ENCODE measurements around the gene PI16. TPM values are rescaled to one million over a fixed set of nuclear protein-coding genes. Genes with fewer than 3 reads are reported as not detected.

The PI16 gene
- total and polyA plus RNA-seq, 2 donors (not counting 1 experiment from before 2014, with no cell fraction given) = 1.4 to 7.4 TPM

DNA sequence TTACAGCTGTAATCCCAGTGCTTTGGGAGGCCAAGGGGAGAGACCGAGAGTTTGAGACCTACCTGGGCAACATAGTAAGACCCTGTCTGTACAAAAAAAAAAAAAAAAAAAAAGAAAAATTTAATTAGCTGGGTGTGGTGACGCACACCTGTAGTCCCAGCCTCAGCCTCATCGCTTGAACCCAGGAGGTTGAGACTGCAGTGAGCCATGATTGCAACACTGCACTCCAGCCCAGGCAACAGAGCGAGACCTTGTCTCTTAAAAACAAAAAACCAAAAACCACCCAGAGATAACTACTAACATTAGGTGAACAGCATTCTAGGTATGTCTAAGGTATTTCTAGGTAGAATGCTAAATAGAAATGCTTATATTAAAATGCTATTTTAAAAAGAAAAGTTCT is 21.0 kb upstream of the PI16 start:
- DNase-seq (no peak), ATAC-seq (ENCODE audit: low read depth) (no peak)
- intact Hi-C loops (cut with micrococcal nuclease) = no loop called here
- Histone ChIP-seq H3K27me3 (replicated peaks in 1 of 4; ENCODE audit: control extremely low read depth in 1 of 4, control insufficient read depth in 3 of 4, insufficient read depth in 4 of 4, low read length in 3 of 4) (no peaks in the 10 kb centered on the region), H3K4me2 (replicated peaks; ENCODE audit: low read depth, low read length, poor library complexity, severe bottlenecking) (no peak overlapping the region), H3K27ac (ENCODE audit: low read length in 2 of 2) (no peak overlapping the region), H3K9me3 (ENCODE audit: control extremely low read depth in 1 of 3, control insufficient read depth in 2 of 3, insufficient read depth in 1 of 3, low read length in 2 of 3) (no peaks in the 10 kb centered on the region), H3K4me1 (ENCODE audit: control insufficient read depth in 2 of 2, insufficient read depth in 2 of 2, low read length in 2 of 2) (no peaks in the 10 kb centered on the region), H4K20me1 (ENCODE audit: control insufficient read depth, insufficient read depth, low read length, poor library complexity, severe bottlenecking) (no peaks in the 10 kb centered on the region), H3K36me3 (replicated peaks in 1 of 2; ENCODE audit: control extremely low read depth in 1 of 2, control insufficient read depth in 1 of 2, extremely low read depth in 1 of 2, insufficient read depth in 2 of 2, low read length in 1 of 2) (no peaks in the 10 kb centered on the region), H2AFZ (ENCODE audit: insufficient read depth, low read depth, low read length, poor library complexity, severe bottlenecking) (no peak overlapping the region), H3K9ac (ENCODE audit: low read length) (no peak overlapping the region), H3K4me3 (ENCODE audit: control extremely low read depth in 1 of 5, extremely low read depth in 1 of 5, insufficient read depth in 1 of 5, low read depth in 2 of 5, low read length in 4 of 5) (no peak overlapping the region), H3K79me2 (ENCODE audit: control insufficient read depth, insufficient read depth, low read length) (no peaks in the 10 kb centered on the region)
- no peaks in the 10 kb centered on the region for H3K4me1 Mint-ChIP-seq
- WGBS (ENCODE audit: insufficient coverage) = no CpG with 5 or more reads among the region's 4 CpGs
- ChIA-PET POLR2A (no interaction called here), CTCF (interaction anchor here (0.9 to 1.2 kb wide), 3 partner anchors 18 to 276 kb away, joined by 3 to 5 read pairs (median 3); no protein-coding TSS in a partner anchor)
- H3K27me3 Mint-ChIP-seq = no peaks in the 10 kb centered on the region
- H3K9me3 Mint-ChIP-seq (ENCODE audit: insufficient read depth) = no peaks in the 10 kb centered on the region
- no peak overlapping the region for H3K4me3 Mint-ChIP-seq
- no peak for TF ChIP-seq EZH2 (IDR thresholded peaks at IDR 0.05; ENCODE audit: borderline replicate concordance, insufficient read depth, low read depth, low read length, poor library complexity, severe bottlenecking)
- TF ChIP-seq CTCF (IDR thresholded peaks at IDR 0.05) = no peak
- no peak overlapping the region for H3K27ac Mint-ChIP-seq

GRCh38 chr6:36934901-36935300 is 19.6 kb upstream of the PI16 start:
- CTCF ChIA-PET = interaction anchor here (1.3 kb wide), 1 partner anchor 83 kb away, joined by 5 read pairs; no protein-coding TSS in a partner anchor
- intact Hi-C loops (cut with micrococcal nuclease) = no loop called here
- no peak overlapping the region for H3K4me3 Mint-ChIP-seq

More at GRCh38 chr6:36934901-36935300, 19.6 kb upstream of the PI16 start:
- no peak overlapping the region for H3K27ac Mint-ChIP-seq
- Histone ChIP-seq H3K27ac (ENCODE audit: low read length in 2 of 2) (no peak overlapping the region), H3K27me3 (replicated peaks in 1 of 4; ENCODE audit: control extremely low read depth in 1 of 4, control insufficient read depth in 3 of 4, insufficient read depth in 4 of 4, low read length in 3 of 4) (peaks cover 0 to 4% (median 0%) of the 10 kb centered on the region in 4 experiments), H3K36me3 (replicated peaks in 1 of 2; ENCODE audit: control extremely low read depth in 1 of 2, control insufficient read depth in 1 of 2, extremely low read depth in 1 of 2, insufficient read depth in 2 of 2, low read length in 1 of 2) (no peaks in the 10 kb centered on the region), H3K9ac (ENCODE audit: low read length) (no peak overlapping the region), H3K9me3 (ENCODE audit: control extremely low read depth in 1 of 3, control insufficient read depth in 2 of 3, insufficient read depth in 1 of 3, low read length in 2 of 3) (no peaks in the 10 kb centered on the region), H2AFZ (ENCODE audit: insufficient read depth, low read depth, low read length, poor library complexity, severe bottlenecking) (no peak overlapping the region), H3K4me1 (ENCODE audit: control insufficient read depth in 2 of 2, insufficient read depth in 2 of 2, low read length in 2 of 2) (no peaks in the 10 kb centered on the region), H3K79me2 (ENCODE audit: control insufficient read depth, insufficient read depth, low read length) (no peaks in the 10 kb centered on the region), H3K4me3 (ENCODE audit: control extremely low read depth in 1 of 5, extremely low read depth in 1 of 5, insufficient read depth in 1 of 5, low read depth in 2 of 5, low read length in 4 of 5) (no peak overlapping the region), H3K4me2 (replicated peaks; ENCODE audit: low read depth, low read length, poor library complexity, severe bottlenecking) (no peak overlapping the region), H4K20me1 (ENCODE audit: control insufficient read depth, insufficient read depth, low read length, poor library complexity, severe bottlenecking) (no peaks in the 10 kb centered on the region)
- no peaks in the 10 kb centered on the region for H3K4me1 Mint-ChIP-seq
- 95% methylated on average over 3 of the region's 7 CpGs for WGBS (ENCODE audit: insufficient coverage)
- ATAC-seq (ENCODE audit: low read depth) (no peak), DNase-seq (no peak)
- POLR2A ChIA-PET = no interaction called here
- TF ChIP-seq CTCF (IDR thresholded peaks at IDR 0.05) (no peak), EZH2 (IDR thresholded peaks at IDR 0.05; ENCODE audit: borderline replicate concordance, insufficient read depth, low read depth, low read length, poor library complexity, severe bottlenecking) (no peak)
- no peaks in the 10 kb centered on the region for H3K27me3 Mint-ChIP-seq
- H3K9me3 Mint-ChIP-seq (ENCODE audit: insufficient read depth) = no peaks in the 10 kb centered on the region

Measured in B cell (primary cell).